Osteocyte (in vitro differentiated cells): Measurements from ENCODE around the gene VEGFA. TPM values are rescaled to one million over a fixed set of nuclear protein-coding genes. Genes with fewer than 3 reads are reported as not detected.

Experiments
- DNase-seq: peaks from one replicate; pipeline ENCODE4 v3.0.0; 2021; ENCODE audit warnings: mixed read lengths; ENCODE audit not compliant: unreplicated experiment; ENCODE audit errors: extremely low spot score
- H3K27ac Mint-ChIP-seq: one replicate; pipeline ENCODE4 v1.8.0; 2021; ENCODE audit warnings: mild to moderate bottlenecking, mixed read lengths; ENCODE audit not compliant: unreplicated experiment
- H3K27me3 Mint-ChIP-seq: one replicate; pipeline ENCODE4 v1.8.0; 2021; ENCODE audit warnings: mixed read lengths; ENCODE audit not compliant: unreplicated experiment
- H3K36me3 Mint-ChIP-seq: one replicate; pipeline ENCODE4 v1.8.0; 2021; ENCODE audit warnings: mixed read lengths; ENCODE audit not compliant: unreplicated experiment
- H3K4me1 Mint-ChIP-seq: one replicate; pipeline ENCODE4 v1.8.0; 2021; ENCODE audit warnings: mixed read lengths; ENCODE audit not compliant: unreplicated experiment
- H3K4me3 Mint-ChIP-seq: one replicate; pipeline ENCODE4 v1.8.0; 2021; ENCODE audit warnings: mild to moderate bottlenecking, moderate library complexity, mixed read lengths; ENCODE audit not compliant: unreplicated experiment
- H3K9me3 Mint-ChIP-seq: one replicate; pipeline ENCODE4 v1.8.0; 2021; ENCODE audit warnings: mixed read lengths; ENCODE audit not compliant: unreplicated experiment
- CTCF ChIP-seq: fragments of 200-600 bp; sonication (generic); IDR thresholded peaks from 2 replicates; pipeline ENCODE4 v1.5.0; 2021; ENCODE audit warnings: antibody characterized with exemption, mild to moderate bottlenecking, moderate library complexity
- total RNA-seq: library from RNA; stranded (reverse); gene quantifications from 2 replicates; pipeline ENCODE4 v1.2.1, GENCODE V29; 2021

Gene VEGFA
- total RNA-seq, 1 donor from 2014 or later: 69.7 TPM

GRCh38 chr6:43746613-43747102, 23.4 kb upstream of the VEGFA start:
- no peak for TF ChIP-seq CTCF
- Mint-ChIP-seq H3K4me1 (no peaks in the 10 kb centered on the region), H3K36me3 (no peaks in the 10 kb centered on the region), H3K4me3 (no peak overlapping the region), H3K27ac (no peak overlapping the region), H3K9me3 (no peaks in the 10 kb centered on the region), H3K27me3 (peaks cover 21% of the 10 kb centered on the region)
- DNase-seq: no peak

GRCh38 chr6:43747784-43748183, 22.2 kb upstream of the VEGFA start:
- Mint-ChIP-seq H3K27ac (no peak overlapping the region), H3K36me3 (no peaks in the 10 kb centered on the region), H3K4me3 (no peak overlapping the region), H3K9me3 (peaks cover 2% of the 10 kb centered on the region), H3K4me1 (no peaks in the 10 kb centered on the region), H3K27me3 (peaks cover 21% of the 10 kb centered on the region)
- no peak for DNase-seq
- TF ChIP-seq CTCF: no peak

DNA sequence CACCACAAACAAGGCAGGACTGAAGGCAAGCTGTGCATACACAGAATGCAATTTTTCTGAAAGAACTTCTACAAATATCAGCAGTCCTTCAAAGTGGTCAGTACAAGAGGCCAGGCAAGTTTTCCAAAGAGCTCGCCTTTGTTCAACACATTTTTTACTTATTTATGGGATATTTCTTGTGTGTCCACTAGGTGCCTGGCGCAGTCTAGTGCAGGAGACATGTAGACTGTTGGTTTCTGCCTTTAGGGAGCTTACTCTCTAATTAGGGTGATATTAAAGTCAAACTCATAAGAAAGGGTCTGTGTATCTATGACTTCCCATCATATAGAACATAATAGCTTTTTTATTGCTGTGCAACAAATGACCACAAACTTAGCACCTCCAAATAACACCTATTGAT, 21.2 kb upstream of the VEGFA start:
- Mint-ChIP-seq H3K4me3 (no peak overlapping the region), H3K4me1 (peaks cover 6% of the 10 kb centered on the region), H3K27me3 (peaks cover 21% of the 10 kb centered on the region), H3K27ac (no peak overlapping the region), H3K9me3 (peaks cover 7% of the 10 kb centered on the region), H3K36me3 (no peaks in the 10 kb centered on the region)
- DNase-seq: no peak
- TF ChIP-seq CTCF: no peak

DNA sequence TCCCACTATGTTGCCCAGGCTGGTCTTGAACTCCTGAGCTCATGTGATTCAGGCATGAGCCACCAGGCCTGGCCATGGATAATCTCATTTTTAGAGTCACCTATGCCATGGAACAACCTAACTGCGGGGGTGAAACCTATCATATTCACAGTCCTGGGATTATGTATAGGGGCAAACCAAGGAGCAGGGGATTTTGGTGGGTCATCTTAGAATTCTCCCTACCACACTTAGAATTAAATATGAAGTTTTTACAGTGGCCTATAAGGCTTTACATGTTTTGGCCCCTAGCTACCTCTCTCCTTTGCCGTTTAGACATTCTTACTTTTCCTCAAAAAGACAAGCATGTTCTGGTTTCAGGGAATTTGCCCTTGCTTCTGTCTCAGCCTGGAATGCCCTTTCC, 20.6 kb upstream of the VEGFA start:
- peak; percentile 23 for DNase-seq
- Mint-ChIP-seq H3K27ac (no peak overlapping the region), H3K36me3 (no peaks in the 10 kb centered on the region), H3K4me3 (no peak overlapping the region), H3K9me3 (peaks cover 7% of the 10 kb centered on the region), H3K4me1 (peaks cover 9% of the 10 kb centered on the region), H3K27me3 (peaks cover 21% of the 10 kb centered on the region)
- TF ChIP-seq CTCF: no peak

GRCh38 chr6:43750622-43751021, 19.4 kb upstream of the VEGFA start:
- no peak for DNase-seq
- Mint-ChIP-seq H3K4me1 (peaks cover 9% of the 10 kb centered on the region), H3K9me3 (peaks cover 7% of the 10 kb centered on the region), H3K4me3 (no peak overlapping the region), H3K36me3 (no peaks in the 10 kb centered on the region), H3K27ac (no peak overlapping the region), H3K27me3 (peaks cover 21% of the 10 kb centered on the region)
- TF ChIP-seq CTCF: no peak
